H1 (cell line): ENCODE data around the gene PTGDR2. TPM values are rescaled to one million over a fixed set of nuclear protein-coding genes. Genes with fewer than 3 reads are reported as not detected.

Source experiments
- CTCF ChIA-PET: fragments of 300-600 bp; sonication (Branson Sonifier 250); formaldehyde crosslinking; loops from one replicate; lab custom pipeline; 2021; ENCODE audit not compliant: partially characterized antibody; lab: Charles Lee
- POLR2A ChIA-PET: fragments of 300-600 bp; sonication (Branson Sonifier 250); formaldehyde crosslinking; loops from one replicate; lab custom pipeline; 2021; ENCODE audit warnings: inconsistent platforms; ENCODE audit not compliant: partially characterized antibody; lab: Charles Lee
- DNase-seq, 2 experiments: peaks; one replicate each; pipeline versions ENCODE4 v3.0.0 to v3.0.0-alpha.2; 2010 to 2022; ENCODE audit warnings: low spot score in 2 of 2, low read depth in 1 of 2, mixed read lengths in 1 of 2
- FAIRE-seq: peaks from 2 replicates; lab custom pipeline; 2011; peaks lifted over from hg19 to GRCh38; lab: Jason Lieb, UNC
- H2AFZ ChIP-seq: 2 replicates; pipeline ENCODE4 v1.8.1; 2012; ENCODE audit warnings: low read length, inconsistent platforms
- H2AK5ac ChIP-seq: 2 replicates; pipeline ENCODE4 v1.6.1; 2013; ENCODE audit warnings: low read depth, low read length
- H2BK120ac ChIP-seq: replicated peaks from 2 replicates; pipeline ENCODE3; 2013; ENCODE audit warnings: low read depth, low read length, inconsistent platforms
- H2BK12ac ChIP-seq: 2 replicates; pipeline ENCODE4 v1.6.1; 2013; ENCODE audit warnings: low read depth, low read length
- H2BK15ac ChIP-seq: 2 replicates; pipeline ENCODE4 v1.6.1; 2013; ENCODE audit warnings: low read length
- H2BK20ac ChIP-seq: 2 replicates; pipeline ENCODE4 v1.6.1; 2013; ENCODE audit warnings: low read length
- H2BK5ac ChIP-seq: 2 replicates; pipeline ENCODE4 v1.6.1; 2013; ENCODE audit warnings: low read depth, low read length
- H3K14ac ChIP-seq: 2 replicates; pipeline ENCODE4 v1.6.1; 2013; ENCODE audit warnings: inconsistent platforms; ENCODE audit not compliant: insufficient read length
- H3K18ac ChIP-seq: 2 replicates; pipeline ENCODE4 v1.6.1; 2013; ENCODE audit warnings: low read length; ENCODE audit errors: extremely low read depth
- H3K23ac ChIP-seq: 2 replicates; pipeline ENCODE4 v1.6.1; 2013; ENCODE audit warnings: inconsistent platforms; ENCODE audit not compliant: insufficient read length
- H3K23me2 ChIP-seq: 2 replicates; pipeline ENCODE4 v1.6.1; 2013; ENCODE audit warnings: low read depth, low read length
- H3K27ac ChIP-seq: 2 replicates; pipeline ENCODE4 v1.6.1; 2011; ENCODE audit warnings: low read depth, low read length, inconsistent platforms
- H3K27me3 ChIP-seq, 4 experiments: replicated peaks in 1 of 4; 1 replicate in 1 of 4; 2 replicates in 3 of 4; pipeline versions ENCODE4 v1.6.1 to v1.8.1; 2011 to 2013; ENCODE audit warnings: low read length in 3 of 4, mild to moderate bottlenecking in 3 of 4, inconsistent platforms in 2 of 4, mixed read lengths in 2 of 4, moderate library complexity in 1 of 4; ENCODE audit not compliant: control insufficient read depth in 3 of 4, insufficient read depth in 3 of 4; ENCODE audit errors: extremely low read depth in 1 of 4
- H3K36me3 ChIP-seq, 4 experiments: 2 replicates each; pipeline versions ENCODE4 v1.6.1 to v1.8.1; 2011 to 2013; ENCODE audit warnings: mild to moderate bottlenecking in 4 of 4, low read length in 3 of 4, moderate library complexity in 2 of 4, control low read depth in 1 of 4, inconsistent platforms in 1 of 4; ENCODE audit not compliant: insufficient read depth in 4 of 4, control insufficient read depth in 2 of 4
- H3K4ac ChIP-seq: replicated peaks from 2 replicates; pipeline ENCODE3; 2013; ENCODE audit warnings: low read length, low read depth, mixed read lengths, inconsistent platforms; ENCODE audit not compliant: insufficient read length
- H3K4me1 ChIP-seq, 4 experiments: replicated peaks in 1 of 4; 1 replicate in 1 of 4; 2 replicates in 3 of 4; pipeline versions ENCODE4 v1.6.1 to v1.8.1; 2011 to 2013; ENCODE audit warnings: low read length in 3 of 4, inconsistent platforms in 2 of 4, mixed read lengths in 1 of 4; ENCODE audit not compliant: insufficient read depth in 4 of 4, control insufficient read depth in 3 of 4
- H3K4me2 ChIP-seq, 2 experiments: 2 replicates each; pipeline versions ENCODE4 v1.6.1 to v1.8.1; 2011 to 2013; ENCODE audit warnings: low read depth in 2 of 2, low read length in 2 of 2, control low read depth in 1 of 2, inconsistent platforms in 1 of 2, mild to moderate bottlenecking in 1 of 2; ENCODE audit not compliant: insufficient read depth in 1 of 2
- H3K4me3 ChIP-seq, 4 experiments: fragments of 200-600, 300-600 bp in 1 of 4; sonication (generic), shearing (Covaris generic), sonication (Bioruptor Twin) in 1 of 4; 2 replicates each; pipeline versions ENCODE4 v1.5.1 to v1.8.1; 2011 to 2016; ENCODE audit warnings: low read length in 4 of 4, low read depth in 3 of 4, control low read depth in 2 of 4, inconsistent platforms in 2 of 4, mild to moderate bottlenecking in 2 of 4, mixed read lengths in 1 of 4, moderate library complexity in 1 of 4; ENCODE audit not compliant: insufficient read depth in 2 of 4; ENCODE audit errors: extremely low read depth in 1 of 4
- H3K56ac ChIP-seq: replicated peaks from 2 replicates; pipeline ENCODE3; 2013; ENCODE audit warnings: low read depth, mild to moderate bottlenecking, mixed read lengths, low read length, inconsistent platforms; ENCODE audit not compliant: insufficient read length
- H3K79me1 ChIP-seq: 2 replicates; pipeline ENCODE4 v1.6.1; 2013; ENCODE audit warnings: low read depth, low read length, control low read depth
- H3K79me2 ChIP-seq, 2 experiments: 2 replicates each; pipeline versions ENCODE4 v1.6.1 to v1.8.1; 2012 to 2013; ENCODE audit warnings: low read length in 2 of 2, mild to moderate bottlenecking in 2 of 2, inconsistent platforms in 1 of 2; ENCODE audit not compliant: insufficient read depth in 2 of 2, control insufficient read depth in 1 of 2
- H3K9ac ChIP-seq, 4 experiments: replicated peaks in 1 of 4; 1 replicate in 1 of 4; 2 replicates in 3 of 4; pipeline versions ENCODE4 v1.6.1 to v1.8.1; 2011 to 2013; ENCODE audit warnings: low read depth in 3 of 4, low read length in 3 of 4, control low read depth in 2 of 4, mild to moderate bottlenecking in 2 of 4, moderate library complexity in 2 of 4, inconsistent platforms in 1 of 4; ENCODE audit errors: extremely low read depth in 1 of 4
- H3K9me3 ChIP-seq, 2 experiments: 2 replicates each; pipeline versions ENCODE4 v1.6.1 to v1.8.1; 2012 to 2013; ENCODE audit warnings: mild to moderate bottlenecking in 2 of 2, moderate library complexity in 2 of 2, control low read depth in 1 of 2, inconsistent platforms in 1 of 2, low read depth in 1 of 2, low read length in 1 of 2, mixed read lengths in 1 of 2; ENCODE audit not compliant: insufficient read depth in 2 of 2
- H4K20me1 ChIP-seq, 2 experiments: replicated peaks in 1 of 2; 2 replicates each; pipeline versions ENCODE3 to v1.8.1; 2011 to 2013; ENCODE audit warnings: inconsistent platforms in 2 of 2, low read length in 2 of 2, mild to moderate bottlenecking in 1 of 2; ENCODE audit not compliant: insufficient read depth in 2 of 2, control insufficient read depth in 1 of 2
- H4K5ac ChIP-seq: 2 replicates; pipeline ENCODE4 v1.6.1; 2013; ENCODE audit warnings: low read length, low read depth, mixed read lengths, inconsistent platforms; ENCODE audit not compliant: insufficient read length
- H4K8ac ChIP-seq: 2 replicates; pipeline ENCODE4 v1.8.0; 2013; ENCODE audit warnings: mild to moderate bottlenecking, moderate library complexity, low read length, inconsistent platforms; ENCODE audit not compliant: insufficient read depth; ENCODE audit errors: extremely low read depth
- H4K91ac ChIP-seq: replicated peaks from 2 replicates; pipeline ENCODE3; 2013; ENCODE audit warnings: low read length, mixed read lengths, inconsistent platforms; ENCODE audit not compliant: insufficient read length
- WGBS, 2 experiments: shearing (Covaris generic) in 1 of 2; methylation state at CpG; one replicate each; pipeline versions ENCODE4 v1.1.6 to v1.1.7; 2013 to 2015; ENCODE audit warnings: low lambda C conversion rate in 2 of 2, mixed read lengths in 2 of 2, inconsistent platforms in 1 of 2, low coverage in 1 of 2, missing lambda C conversion rate in 1 of 2; ENCODE audit not compliant: insufficient replicate concordance in 2 of 2, insufficient coverage in 1 of 2, insufficient read length in 1 of 2; ENCODE audit errors: extremely low coverage in 1 of 2, missing lambda C conversion rate in 1 of 2; 5-methylcytosine and 5-hydroxymethylcytosine counted together
- polyA plus RNA-seq, 7 experiments: library from polyadenylated mRNA; depleted of rRNA in 3 of 7; stranded (reverse) in 5 of 7; unstranded in 2 of 7; fragments of >200 nt in 5 of 7; fragments of 200-250 nt in 2 of 7; gene quantifications; 1 replicate in 5 of 7; 2 replicates in 1 of 7; 4 replicates in 1 of 7; pipeline versions ENCODE4 v1.2.1 to v1.2.3, GENCODE V29; 2011 to 2013; ENCODE audit warnings: missing spikeins in 2 of 7, mixed read lengths in 2 of 7
- total RNA-seq: library from RNA; stranded (reverse); fragmentation: NEBNext Ultra II Directional; extraction: Animal tissue kit (Norgen Biotek cat#: 25700); gene quantifications from 2 replicates; pipeline ENCODE4 v1.2.1, GENCODE V29; 2021

Gene PTGDR2
- total and polyA plus RNA-seq, 2 of the 8 experiments (the other 6 are each of a cell fraction or from before 2014, with no cell fraction given): 0.20 TPM; not detected in 1

- H3K4me2 ChIP-seq: no peak overlapping the region
- H2BK5ac ChIP-seq: no peak overlapping the region
- no peak overlapping the region for H3K18ac ChIP-seq
- no peak overlapping the region for H3K14ac ChIP-seq
- H2AFZ ChIP-seq: no peak overlapping the region
- peaks cover 0 to 4% (median 0%) of the 10 kb centered on the region in 4 experiments; a peak in 4 of 7 replicates for H3K4me1 ChIP-seq
- no peaks in the 10 kb centered on the region for H3K36me3 ChIP-seq
- H2BK15ac ChIP-seq: no peak overlapping the region
- no peaks in the 10 kb centered on the region for H3K23me2 ChIP-seq
- H2BK12ac ChIP-seq: no peak overlapping the region
- H3K9me3 ChIP-seq: no peaks in the 10 kb centered on the region
- DNase-seq (no peak), FAIRE-seq (no peak)
- H2BK20ac ChIP-seq: no peak overlapping the region
- no peak overlapping the region for H3K23ac ChIP-seq
- no peak overlapping the region for H3K4me3 ChIP-seq
- no peak overlapping the region for H4K5ac ChIP-seq
- WGBS, 2 experiments: 93% methylated on average over 6 of the region's 6 CpGs; no CpG with 5 or more reads in 1 of the 2 experiments
- POLR2A ChIA-PET: interaction anchor here (0.9 to 2.1 kb wide), 4 partner anchors 15 to 102 kb away, joined by 3 to 7 read pairs (median 3); no protein-coding TSS in a partner anchor
- no peaks in the 10 kb centered on the region for H3K27me3 ChIP-seq
- H3K79me1 ChIP-seq: no peaks in the 10 kb centered on the region
- no peak overlapping the region for H3K56ac ChIP-seq
- no peaks in the 10 kb centered on the region for H4K20me1 ChIP-seq
- H4K8ac ChIP-seq: no peak overlapping the region
- no peak overlapping the region for H2BK120ac ChIP-seq
- H3K27ac ChIP-seq: no peak overlapping the region
- H3K4ac ChIP-seq: no peak overlapping the region
- H2AK5ac ChIP-seq: no peak overlapping the region
- H3K9ac ChIP-seq: no peak overlapping the region
- CTCF ChIA-PET: interaction anchor here (0.6 to 9.5 kb wide), 11 partner anchors 8 to 159 kb away, joined by 3 to 52 read pairs (median 5); no protein-coding TSS in a partner anchor
- no peaks in the 10 kb centered on the region for H3K79me2 ChIP-seq
- no peak overlapping the region for H4K91ac ChIP-seq
Observed at GRCh38 chr11:60872124-60872960, 16.6 kb upstream of the PTGDR2 start.
